Left kidney (tissue), 8 donors: ENCODE data around the gene MYH9. TPM values are rescaled to one million over a fixed set of nuclear protein-coding genes. Genes with fewer than 3 reads are reported as not detected.
"Not testable (repeated sequence)": the region's sequence is repeated elsewhere in the genome, so short reads cannot be mapped to it uniquely, and the experiment has no call there.

ENCODE experiments used
- DNase-seq: peaks from one replicate; pipeline ENCODE4 v3.0.0-alpha.2; 2013
- long read RNA-seq, 8 donors: transcript quantifications; one replicate each; lab custom pipeline, GENCODE V29; 2026
- polyA plus RNA-seq: library from polyadenylated mRNA; unstranded; fragments of 120-200 nt; gene quantifications from one replicate; pipeline ENCODE4 v1.2.1, GENCODE V29; 2013; ENCODE audit not compliant: insufficient read length

Gene MYH9
- 263 TPM for polyA plus RNA-seq
- long read RNA-seq, donor 1, full-length matches to known transcripts = 1 of 38 reads
- long read RNA-seq, donor 1, partial matches to known transcripts = 32 of 38 reads
- long read RNA-seq, donor 1, other reads (novel, unspliced or antisense) = 5 of 38 reads
- long read RNA-seq, donor 2, partial matches to known transcripts = 15 of 28 reads
- long read RNA-seq, donor 2, other reads (novel, unspliced or antisense) = 12 of 28 reads
- long read RNA-seq, donor 3, partial matches to known transcripts = 106 of 125 reads
- long read RNA-seq, donor 3, other reads (novel, unspliced or antisense) = 18 of 125 reads
- long read RNA-seq, donor 4 = 0 reads
- long read RNA-seq, donor 5, full-length matches to known transcripts = 1 of 24 reads
- long read RNA-seq, donor 5, partial matches to known transcripts = 15 of 24 reads
- long read RNA-seq, donor 5, other reads (novel, unspliced or antisense) = 8 of 24 reads
- long read RNA-seq, donor 6, full-length matches to known transcripts = 1 of 10 reads
- long read RNA-seq, donor 6, partial matches to known transcripts = 9 of 10 reads
- long read RNA-seq, donor 6, other reads (novel, unspliced or antisense) = 0 of 10 reads
- long read RNA-seq, donor 7, full-length matches to known transcripts = 5 of 23 reads
- long read RNA-seq, donor 7, partial matches to known transcripts = 18 of 23 reads
- long read RNA-seq, donor 7, other reads (novel, unspliced or antisense) = 0 of 23 reads
- long read RNA-seq, donor 8 = 0 reads

DNA sequence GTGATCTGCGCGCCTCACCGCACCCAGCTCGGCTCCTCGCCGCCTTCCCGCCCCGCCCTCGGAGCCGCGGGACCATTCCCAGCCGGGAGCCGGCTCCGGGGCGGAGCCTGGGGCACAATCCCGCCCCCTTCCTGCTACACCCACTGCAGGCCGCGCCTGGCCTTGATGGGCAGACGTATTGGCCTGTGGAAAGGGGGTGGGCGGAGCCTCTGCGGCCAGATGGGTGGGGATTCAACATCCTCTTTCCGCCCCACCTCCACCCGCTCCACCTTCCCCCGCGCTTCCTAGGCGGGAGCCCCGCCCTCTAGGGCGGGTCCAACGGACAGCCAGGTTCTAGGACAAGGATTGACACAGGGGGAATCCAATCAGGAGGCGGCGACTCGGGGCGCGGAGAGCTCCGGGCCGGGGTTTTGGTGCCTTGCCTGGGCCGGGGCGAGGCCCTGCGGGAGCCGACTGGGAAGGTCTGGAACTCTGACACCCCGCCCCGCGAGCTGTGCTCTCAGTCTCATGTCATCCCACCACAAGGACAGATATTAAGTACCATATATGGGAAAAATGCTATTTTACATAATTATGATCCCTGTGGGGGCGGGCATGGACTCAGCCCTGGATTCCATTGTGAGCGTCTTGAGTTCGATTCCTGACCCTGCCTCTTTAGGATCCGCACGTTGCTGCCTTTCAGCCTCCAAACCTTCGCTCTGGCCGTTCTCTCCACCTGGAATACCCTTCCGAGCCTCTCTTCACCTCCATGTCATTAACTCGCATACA lies at the start of gene MYH9:
Gene MYH9 (minus strand): TSS at position 9 of the 768 bp plus-strand sequence. CDS start 38,731 bp downstream, outside the sequence.
- DNase-seq = peak; percentile 100

DNA sequence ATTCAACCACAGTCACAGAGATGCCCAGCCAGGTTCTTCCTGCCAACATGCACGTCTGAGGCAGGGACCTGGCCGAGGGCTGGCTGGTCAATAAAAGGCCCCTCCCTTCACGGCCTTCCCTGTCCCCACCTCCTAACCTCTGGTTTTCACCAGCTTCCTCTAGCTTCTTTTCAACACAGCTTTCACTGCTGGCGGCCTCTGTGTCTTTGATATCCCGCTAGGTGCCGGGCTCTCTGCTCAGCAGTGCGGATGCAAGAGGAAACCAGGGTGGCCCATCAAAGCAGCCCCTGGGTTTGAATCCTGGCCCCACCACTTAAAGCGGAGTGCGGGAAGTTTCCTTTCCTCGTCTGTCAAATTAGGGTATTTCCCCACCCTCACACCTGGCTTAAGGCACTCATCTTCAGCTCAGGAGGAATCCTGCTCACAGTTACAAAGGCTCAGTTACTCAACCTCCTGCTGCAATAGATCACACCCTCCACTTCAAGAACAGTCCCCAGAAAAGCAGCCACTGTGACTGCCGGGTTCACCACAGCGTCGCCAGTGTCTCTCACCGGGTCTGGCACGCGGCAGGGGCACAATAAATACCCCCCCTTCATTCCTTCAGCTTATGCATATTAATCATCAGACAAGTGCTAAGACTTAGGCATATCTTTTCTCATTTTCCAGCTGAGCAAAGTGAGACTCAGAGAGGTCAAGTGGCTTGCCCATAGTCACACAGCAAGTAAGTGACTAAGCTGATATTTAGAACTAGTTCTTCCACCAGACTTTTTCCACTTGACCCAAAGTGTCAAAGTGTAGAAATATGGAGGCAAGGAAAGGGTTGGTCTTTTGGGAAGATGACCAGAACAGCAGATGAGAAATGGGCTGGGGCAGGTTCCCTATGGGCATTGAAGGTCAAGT lies 48.0 kb upstream of the MYH9 start:
- no peak for DNase-seq

DNA sequence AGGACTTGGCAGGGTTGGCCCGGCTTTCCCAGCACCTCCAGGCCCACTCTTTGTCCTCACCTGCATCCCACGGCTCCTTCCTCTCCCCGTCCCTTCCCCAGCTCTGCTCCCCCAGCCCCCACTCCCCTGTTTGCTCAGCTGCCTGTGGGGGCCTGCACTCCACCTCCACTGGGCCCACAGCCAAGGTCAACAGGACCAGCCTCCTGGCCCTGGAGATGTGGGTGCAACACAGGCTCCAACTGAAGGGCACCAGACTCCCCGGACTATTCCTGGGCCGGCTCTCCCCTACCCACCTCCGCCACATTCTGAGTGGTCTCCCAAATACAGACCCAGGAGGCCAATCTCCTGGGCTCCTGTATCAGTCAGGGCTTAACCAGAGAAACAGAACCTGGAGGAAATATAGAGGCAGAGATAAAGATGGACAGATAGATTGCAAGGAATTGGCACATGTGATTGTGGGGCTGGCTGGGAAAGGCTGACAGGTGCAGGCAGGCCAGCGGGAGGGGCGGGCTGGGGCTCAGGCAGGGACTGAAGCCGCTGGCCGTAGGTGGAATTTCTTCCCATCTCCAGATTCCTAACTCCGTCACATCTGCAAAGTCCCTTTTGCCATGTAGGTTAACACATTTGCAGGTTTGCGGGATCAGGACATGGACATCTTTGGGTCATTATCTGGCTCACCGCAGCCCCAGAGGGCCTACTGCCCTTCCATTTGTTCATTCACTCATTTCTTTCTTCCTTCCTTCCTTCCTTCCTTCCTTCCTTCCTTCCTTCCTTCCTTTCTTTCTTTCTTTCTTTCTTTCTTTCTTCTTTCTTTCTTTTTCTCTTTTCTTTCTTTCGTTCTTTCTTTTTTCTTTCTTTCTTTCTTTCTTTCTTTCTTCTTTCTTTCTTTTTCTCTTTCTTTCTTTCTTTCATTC lies 45.8 kb upstream of the MYH9 start:
- DNase-seq = no peak

DNA sequence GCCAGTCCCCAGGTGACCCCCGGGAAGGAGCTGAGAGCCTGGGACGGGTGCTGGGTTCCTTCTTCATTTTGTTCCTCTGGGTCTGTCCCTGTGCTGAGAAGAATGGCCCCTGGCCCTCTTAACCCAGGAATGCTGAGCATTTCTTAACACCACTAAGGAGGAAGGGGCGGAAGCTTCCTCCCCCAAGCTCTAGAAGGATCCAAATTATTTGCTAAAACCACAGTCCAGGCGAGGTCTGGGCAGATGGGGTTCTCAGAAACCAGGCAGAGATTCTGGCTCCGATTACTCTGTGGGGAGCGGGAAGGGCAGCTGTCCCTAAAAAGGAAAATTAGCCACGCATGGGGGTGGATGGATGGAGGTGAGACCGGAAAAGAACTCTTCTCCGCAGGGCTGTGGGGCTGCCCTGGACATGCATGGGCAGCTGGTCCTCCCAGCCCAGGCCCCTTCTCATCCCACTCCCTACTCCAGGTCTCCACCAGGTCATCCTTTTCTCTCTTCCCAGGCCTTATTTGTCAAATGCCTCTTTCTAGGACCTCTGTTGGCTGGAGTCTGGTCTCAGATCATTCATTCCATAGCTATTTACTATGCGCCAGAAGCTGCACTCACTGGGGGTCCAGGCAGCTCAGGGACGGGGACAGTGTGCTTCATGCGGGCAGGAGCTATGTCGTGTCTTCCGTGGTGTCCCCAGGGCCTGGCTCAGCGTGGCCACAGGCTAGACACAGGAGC lies 45.0 kb upstream of the MYH9 start:
- no peak for DNase-seq

DNA sequence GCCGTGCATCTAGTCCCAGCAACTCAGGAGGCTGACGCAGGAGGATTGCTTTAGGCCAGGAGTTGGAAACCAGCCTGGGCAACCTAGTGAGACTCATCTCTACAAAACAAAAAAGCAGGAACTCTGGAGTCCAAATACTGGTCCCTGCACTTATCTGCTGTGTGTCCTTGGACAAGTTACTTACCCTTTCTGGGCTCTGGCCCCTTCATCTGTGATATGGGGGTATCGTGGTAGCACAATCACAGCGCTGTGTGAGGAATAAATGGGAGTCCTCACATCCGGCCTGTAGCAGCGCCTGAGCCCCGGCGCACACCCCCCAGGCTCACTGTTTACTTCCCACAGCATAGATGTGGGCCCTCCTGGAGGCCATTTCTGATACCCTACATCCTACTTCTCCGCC lies 44.2 kb upstream of the MYH9 start:
- no peak for DNase-seq

DNA sequence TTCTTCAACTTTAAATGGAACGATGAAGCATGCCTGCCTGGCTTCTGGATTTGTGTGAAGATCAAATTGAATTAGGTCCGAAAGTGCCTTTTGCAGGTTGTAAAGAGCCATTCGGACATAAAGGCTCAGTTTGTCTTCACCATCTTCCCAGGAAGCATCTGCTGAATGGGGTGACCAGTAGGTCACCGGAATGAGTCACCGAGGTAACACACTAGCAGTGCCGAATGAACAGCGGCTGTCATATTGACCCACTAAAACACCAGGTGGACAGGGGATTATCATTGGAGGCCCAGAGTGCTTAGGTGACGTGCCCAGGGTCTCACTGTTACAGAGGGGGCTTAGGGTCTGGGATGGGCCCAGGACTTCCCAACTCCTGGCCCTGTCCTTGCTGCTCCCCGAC lies 43.1 kb upstream of the MYH9 start:
- no peak for DNase-seq

DNA sequence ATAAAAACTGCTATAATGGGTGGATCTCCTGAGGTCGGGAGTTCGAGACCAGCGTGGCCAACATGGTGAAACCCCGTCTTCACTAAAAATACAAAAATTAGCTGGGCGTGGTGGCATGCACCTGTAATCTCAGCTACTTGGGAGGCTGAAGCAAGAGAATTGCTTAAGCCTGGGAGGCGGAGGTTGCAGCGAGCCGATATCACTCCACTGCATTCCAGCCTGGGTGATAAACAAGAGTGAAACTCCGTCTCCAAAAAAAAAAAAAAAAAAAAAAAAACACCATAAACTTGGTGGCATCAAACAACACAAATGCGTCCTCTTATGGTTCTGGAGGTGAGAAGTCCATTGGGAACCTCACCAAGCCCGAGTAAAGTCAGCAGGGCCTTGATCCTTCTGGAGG lies 40.2 kb upstream of the MYH9 start:
- not testable (repeated sequence) for DNase-seq

DNA sequence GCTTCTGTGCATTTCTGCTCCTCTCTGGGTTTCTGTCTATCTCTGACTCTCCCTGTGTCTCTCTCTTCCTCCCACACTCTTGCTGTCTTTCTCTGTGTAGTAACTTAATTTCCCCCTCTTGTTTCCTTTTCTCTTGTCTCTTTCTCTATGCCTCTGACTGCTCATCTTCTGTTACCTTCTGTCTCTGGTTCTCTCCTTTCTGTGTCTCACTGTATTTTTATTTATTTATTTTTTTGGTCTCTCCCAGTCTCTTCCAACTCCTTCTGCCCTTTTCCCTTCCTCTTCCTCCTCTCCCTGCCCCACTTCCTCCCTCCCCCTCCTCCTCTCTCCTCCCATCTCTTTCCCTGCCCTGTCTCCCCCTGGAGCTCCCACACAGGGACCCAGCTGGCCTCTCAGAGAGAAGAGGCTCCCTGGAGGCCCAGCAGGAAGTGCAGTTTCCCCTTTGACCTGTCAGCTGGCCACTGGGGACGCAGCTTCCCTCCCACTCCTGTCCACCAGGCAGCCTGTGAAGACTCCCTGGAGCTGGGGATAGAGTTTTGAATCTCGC lies 38.3 kb upstream of the MYH9 start:
- peak; percentile 73 for DNase-seq

DNA sequence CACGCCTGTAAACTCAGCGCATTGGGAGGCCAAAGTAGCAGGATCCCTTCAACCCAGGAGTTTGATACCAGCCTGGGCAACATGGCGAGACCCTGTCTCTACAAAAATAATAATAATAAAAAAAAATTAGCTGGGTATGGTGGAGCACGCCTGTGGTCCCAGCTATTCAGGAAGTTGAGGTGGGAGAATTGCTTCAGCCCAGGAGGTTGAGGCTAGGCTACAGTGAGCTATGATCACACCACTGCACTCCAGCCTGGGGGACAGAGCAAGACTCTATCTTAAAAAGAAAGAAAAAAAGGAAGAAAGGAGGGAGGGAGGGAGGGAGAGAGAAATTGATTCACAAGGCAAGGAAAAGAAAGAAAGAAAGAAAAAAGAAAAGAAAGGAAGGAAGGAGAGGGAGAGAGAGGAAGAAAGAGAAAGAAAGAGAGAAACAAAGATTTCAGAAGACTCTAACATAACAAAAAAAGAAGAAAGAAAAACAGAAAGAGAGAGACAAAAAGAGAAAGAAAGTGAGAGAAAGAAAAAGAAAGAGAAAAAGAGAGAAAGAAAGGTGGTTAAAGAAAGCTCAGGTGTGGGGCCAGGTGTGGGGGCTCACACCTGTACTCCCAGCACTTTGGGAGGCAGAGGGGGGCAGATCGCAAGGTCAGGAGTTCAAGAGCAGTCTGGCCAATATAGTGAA lies 37.3 kb upstream of the MYH9 start:
- no peak for DNase-seq

DNA sequence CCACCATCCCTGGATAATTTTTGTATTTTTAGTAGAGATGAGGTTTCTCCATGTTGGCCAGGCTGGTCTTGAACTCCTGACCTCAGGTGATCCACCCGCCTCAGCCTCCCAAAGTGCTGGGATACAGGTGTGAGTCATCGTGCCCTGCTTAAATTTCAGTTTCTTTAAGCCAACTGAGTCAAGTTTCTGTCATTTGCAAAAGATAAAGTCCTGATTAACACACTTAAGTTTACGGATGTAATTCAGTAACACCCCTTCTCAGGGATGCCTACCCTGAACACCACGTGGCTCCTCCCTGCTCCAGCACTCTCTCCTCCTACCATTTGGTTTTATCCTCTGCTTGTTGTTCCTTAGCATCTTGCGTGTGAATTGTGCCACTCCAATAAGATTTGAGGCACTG lies 36.7 kb upstream of the MYH9 start:
- DNase-seq = not testable (repeated sequence)

DNA sequence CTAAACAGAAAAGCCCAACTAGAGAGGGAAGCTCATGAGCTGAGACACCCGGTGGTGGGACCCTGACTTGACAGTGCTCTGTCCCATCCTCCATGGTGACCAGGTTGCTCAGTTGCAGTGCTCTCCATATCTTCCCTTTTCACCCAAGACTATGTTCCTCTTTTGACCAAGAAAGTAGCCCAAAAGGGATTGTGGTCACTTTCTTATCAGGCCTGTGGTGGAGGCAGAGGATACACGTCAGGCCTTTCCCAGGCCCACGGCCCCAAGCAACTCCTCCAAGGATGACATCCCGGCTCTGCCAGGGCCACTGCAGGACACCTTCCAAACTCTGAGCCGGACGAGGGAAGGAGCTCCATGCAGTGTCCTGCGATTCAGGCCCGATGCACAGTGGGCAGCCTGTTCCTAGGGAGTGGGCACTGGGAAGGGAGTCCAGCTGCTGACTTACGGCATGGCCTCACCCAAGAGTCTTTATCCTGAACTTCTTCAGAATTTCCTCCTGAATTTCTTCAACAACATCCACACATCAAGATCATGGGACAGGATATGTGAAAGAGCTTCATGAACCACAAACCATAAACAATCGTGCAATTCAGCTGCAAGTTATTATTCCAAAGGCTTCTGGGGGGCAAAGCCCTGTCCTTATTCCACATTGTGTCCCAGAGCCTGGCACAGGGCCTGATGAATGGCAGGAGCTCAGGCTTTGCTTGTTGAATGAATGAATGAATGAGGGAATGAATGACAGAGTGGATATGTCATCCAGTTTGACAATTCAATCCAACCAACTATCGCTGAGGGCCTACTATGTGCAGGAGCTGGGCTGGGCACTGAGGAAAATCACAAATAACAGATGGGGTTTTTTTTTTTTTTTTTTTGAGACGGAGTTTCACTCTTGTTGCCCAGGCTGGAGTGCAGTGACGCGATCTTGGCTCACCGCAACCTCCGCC lies 36.0 kb upstream of the MYH9 start:
- no peak for DNase-seq

DNA sequence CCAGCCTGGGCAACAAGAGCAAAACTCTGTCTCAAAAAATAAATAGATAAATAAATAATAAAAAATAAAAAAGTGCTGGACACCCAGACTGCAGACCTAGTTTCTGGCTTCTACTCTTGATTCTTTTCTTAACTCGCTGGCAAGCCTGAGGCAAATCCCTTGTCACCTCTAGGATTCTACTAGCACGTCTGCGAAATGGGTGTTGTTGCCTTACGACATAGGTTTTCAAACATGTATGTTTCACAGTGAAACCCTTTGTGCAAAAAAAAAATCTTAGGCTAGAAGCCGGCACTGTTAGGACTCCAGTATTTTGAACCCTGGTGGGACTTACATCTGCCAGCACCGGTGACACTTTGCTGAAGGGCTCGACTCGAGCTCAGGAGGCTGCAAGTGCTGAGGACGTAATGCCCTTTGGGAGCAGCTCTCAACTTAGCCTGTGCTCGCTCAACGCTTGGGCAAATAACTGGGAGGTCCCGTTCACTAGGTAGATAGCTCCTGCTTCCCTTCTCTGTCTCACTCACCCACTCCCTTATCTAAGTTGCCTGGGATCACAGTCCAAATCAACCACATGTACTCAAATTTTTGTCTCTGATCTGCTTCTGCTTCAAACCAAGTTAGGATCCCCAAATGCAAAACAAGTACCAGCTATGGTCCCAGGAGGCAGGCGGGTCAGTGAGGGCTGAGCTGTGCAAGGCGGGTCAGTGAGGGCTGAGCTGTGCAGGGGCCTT lies 34.7 kb upstream of the MYH9 start:
- no peak for DNase-seq

DNA sequence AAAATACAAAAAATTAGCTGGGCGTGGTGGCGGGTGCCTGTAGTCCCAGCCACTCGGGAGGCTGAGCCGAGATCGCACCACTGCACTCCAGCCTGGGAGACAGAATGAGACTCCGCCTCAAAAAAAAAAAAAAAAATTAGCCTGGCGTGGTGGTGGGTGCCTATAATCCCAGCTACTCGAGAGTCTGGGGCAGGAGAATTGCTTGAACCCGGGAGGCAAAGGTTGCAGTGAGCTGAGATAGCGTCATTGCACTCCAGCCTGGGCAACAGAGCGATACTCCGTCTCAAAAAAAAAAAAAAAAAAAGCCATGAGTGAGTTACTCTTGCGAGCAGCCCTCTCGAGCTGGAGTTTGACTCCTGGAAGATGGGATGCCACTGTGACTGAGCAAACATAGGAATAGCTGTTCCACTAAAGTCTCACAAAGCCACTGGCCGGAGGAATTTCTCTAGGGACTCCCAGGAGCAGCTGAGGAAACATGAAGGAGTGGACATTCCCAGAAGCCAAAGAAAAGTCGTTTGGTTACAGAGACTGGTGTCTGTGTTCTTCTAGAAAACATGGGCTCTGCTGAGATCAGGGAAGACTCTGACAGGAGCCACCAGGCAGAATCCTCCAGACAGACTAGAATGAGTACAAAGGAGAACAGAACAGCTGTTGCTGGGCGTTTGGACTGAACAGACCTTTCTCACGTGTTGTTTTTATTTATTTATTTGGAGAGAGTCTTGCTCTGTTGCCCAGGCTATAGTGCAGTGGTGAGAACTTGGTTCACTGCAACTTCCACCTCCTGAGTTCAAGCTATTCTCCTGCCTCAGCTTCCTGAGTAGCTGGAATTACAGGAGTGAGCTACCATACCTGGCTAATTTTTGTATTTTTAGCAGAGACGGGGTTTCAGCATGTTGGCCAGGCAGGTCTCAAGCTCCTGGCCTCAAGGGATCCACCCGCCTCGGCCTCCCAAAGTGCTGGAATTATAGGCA lies 32.4 kb upstream of the MYH9 start:
- no peak for DNase-seq

DNA sequence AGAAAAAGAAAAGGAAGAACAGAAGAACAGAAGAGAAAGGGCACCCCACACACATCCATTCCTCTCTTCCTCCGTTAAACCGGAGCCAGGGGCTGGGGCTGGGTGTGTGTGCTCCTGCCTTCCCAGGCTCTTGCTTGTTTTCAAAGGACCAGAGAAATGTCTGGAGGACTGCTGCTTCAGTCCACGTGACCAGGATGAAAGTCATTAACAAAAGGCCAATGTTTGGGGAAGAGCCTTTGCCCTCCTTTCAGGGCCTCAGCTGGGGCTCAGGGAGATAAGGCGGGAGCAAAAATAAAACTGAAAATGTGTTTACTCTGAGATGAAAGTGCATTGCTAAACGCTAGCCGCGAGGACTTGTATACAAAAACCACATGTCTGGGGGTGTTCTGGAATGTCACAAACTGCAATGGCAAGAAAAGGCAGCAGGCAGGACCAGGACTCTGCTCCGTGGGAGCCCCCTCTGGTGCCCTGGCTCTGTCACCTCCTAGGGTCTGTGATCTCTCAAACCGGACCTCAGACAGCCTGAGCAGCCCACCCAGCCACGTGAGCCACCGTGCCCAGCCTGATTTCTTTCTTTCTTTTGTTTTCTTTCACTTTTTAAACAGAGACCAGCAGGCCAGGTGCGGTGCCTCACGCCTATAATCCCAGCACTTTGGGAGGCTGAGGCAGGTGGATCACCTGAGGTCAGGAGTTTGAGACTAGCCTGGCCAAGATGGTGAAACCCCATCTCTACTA lies 31.6 kb upstream of the MYH9 start:
- peak; percentile 69 for DNase-seq

DNA sequence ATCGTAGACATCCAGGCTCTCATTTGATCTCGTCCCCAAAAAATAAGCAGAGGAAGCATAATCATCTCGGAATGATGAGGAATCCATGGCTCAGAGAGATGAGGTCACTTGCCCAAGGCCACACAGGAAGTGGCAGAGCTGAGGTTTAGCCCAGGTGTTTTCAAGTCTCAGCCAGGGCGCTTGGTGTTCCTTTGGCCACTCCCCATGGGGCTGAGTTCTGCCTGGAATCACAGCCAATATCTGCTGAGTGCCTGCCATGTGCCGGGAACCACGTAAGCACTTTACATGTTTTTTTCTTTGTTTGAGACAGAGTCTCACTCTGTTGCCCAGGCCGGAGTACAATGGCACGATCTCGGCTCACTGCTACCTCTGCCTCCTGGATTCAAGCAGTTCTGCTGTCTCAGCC lies 29.5 kb upstream of the MYH9 start:
- no peak for DNase-seq
